Aorta (tissue), 5 donors: ENCODE data around the gene FMN2. TPM values are rescaled to one million over a fixed set of nuclear protein-coding genes. Genes with fewer than 3 reads are reported as not detected.
A peak's percentile ranks its signal among the peaks of the same experiment; 100 is the strongest.
"Not testable (repeated sequence)": the region's sequence is repeated elsewhere in the genome, so short reads cannot be mapped to it uniquely, and the experiment has no call there.

Experiments
- ATAC-seq: fragments of 200-7000 bp; cut with Tn5 transposase; one replicate; pipeline ENCODE4 v1.9.1; 2022; ENCODE audit warnings: moderate library complexity; ENCODE audit not compliant: low FRiP score
- DNase-seq, 2 donors: peaks; one replicate each; pipeline ENCODE4 v3.0.0-alpha.2; 2020
- H3K27ac ChIP-seq, 2 donors: one replicate each; pipeline ENCODE4 v1.5.1; 2013; ENCODE audit warnings: low read length in 2 of 2, mild to moderate bottlenecking in 2 of 2, moderate library complexity in 2 of 2, control low read depth in 1 of 2, inconsistent platforms in 1 of 2, low read depth in 1 of 2
- H3K27me3 ChIP-seq, 2 donors: one replicate each; pipeline ENCODE4 v1.6.1; 2013; ENCODE audit warnings: control low read depth in 1 of 2, low read length in 1 of 2, mild to moderate bottlenecking in 1 of 2, moderate library complexity in 1 of 2; ENCODE audit not compliant: insufficient read depth in 2 of 2, control insufficient read depth in 1 of 2
- H3K36me3 ChIP-seq, 2 donors: one replicate each; pipeline ENCODE4 v1.6.1; 2013; ENCODE audit warnings: control low read depth in 1 of 2, low read length in 1 of 2, mild to moderate bottlenecking in 1 of 2; ENCODE audit not compliant: insufficient read depth in 2 of 2, control insufficient read depth in 1 of 2
- H3K4me1 ChIP-seq, 2 donors: one replicate each; pipeline ENCODE4 v1.6.1; 2013; ENCODE audit warnings: low read length in 2 of 2, control low read depth in 1 of 2, mild to moderate bottlenecking in 1 of 2, moderate library complexity in 1 of 2; ENCODE audit not compliant: insufficient read depth in 2 of 2, control insufficient read depth in 1 of 2
- H3K4me3 ChIP-seq, 2 donors: one replicate each; pipeline ENCODE4 v1.5.1; 2013; ENCODE audit warnings: low read length in 2 of 2, control low read depth in 1 of 2, mild to moderate bottlenecking in 1 of 2
- H3K9me3 ChIP-seq: one replicate; pipeline ENCODE4 v1.6.1; 2013; ENCODE audit warnings: mild to moderate bottlenecking, low read length; ENCODE audit not compliant: control insufficient read depth
- WGBS, 2 donors: extraction: QIAGEN DNeasy Blood & Tissue Kit; methylation state at CpG; one replicate each; pipeline ENCODE4 v1.1.7; 2013; 5-methylcytosine and 5-hydroxymethylcytosine counted together
- intact Hi-C, 2 donors: fragments of 100-400 bp; cut with DNase I; formaldehyde crosslinking; loops; one replicate each; pipeline versions ENCODE4 v1.14.2 to v1.15.0; 2022
- polyA plus RNA-seq, 2 donors: library from polyadenylated mRNA; stranded (reverse); fragments of 200-250 nt; gene quantifications; one replicate each; pipeline ENCODE4 v1.2.3, GENCODE V29; 2013
- total RNA-seq, 2 donors: library from RNA; stranded (reverse); fragmentation: NEBNext Ultra II Directional; extraction: Animal tissue kit (Norgen Biotek cat#: 25700); gene quantifications; one replicate each; pipeline ENCODE4 v1.2.1, GENCODE V29; 2021
- donor health status: healthy with polysubstance abuse.
- donor health status: Bipolar disorder and iron deficiency.
- donor health status: DM: no; HTN: no; CAD: no.
- donor health status: DM: no; HTN: no; CAD: no.
- donor health status: DM: yes; HTN: yes; CAD: no.

FMN2 gene
- total and polyA plus RNA-seq, 4 donors = 0.10 to 1.1 (median 0.91) TPM

DNA sequence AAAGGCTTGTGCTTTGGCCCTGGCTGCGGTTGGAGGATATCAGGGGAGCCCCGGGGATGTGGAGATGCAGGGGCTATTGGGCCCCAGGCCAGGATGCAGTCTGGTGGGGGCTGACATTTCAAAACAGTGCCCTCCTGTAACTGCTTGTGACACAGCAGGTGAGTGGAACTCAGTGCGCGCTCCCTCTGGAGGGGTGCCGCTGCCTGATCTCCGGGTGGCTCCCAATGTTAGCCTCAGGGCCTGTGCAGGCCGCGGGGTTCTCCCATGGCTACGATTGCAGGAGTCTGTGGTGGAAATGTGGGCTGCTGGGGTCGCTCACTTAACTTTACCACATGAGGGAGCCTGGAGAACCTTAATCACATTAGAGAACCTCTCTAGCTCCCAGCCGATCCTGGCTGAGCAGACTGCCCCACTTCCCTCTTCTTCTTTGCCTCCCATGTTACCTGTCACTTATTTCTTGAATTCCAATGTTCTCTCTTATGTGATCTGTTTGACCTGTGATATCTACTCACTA, 163.2 kb downstream of the FMN2 start:
- Histone ChIP-seq H3K4me1 (no peaks in the 10 kb centered on the region), H3K4me3 (no peak overlapping the region), H3K27ac (no peak overlapping the region), H3K36me3 (no peaks in the 10 kb centered on the region), H3K9me3 (no peaks in the 10 kb centered on the region), H3K27me3 (no peaks in the 10 kb centered on the region)
- 84 to 89% methylated on average over 11 of the region's 11 CpGs for WGBS, 2 donors
- intact Hi-C loops = no loop called here
- DNase-seq (no peak), ATAC-seq (peak; percentile 22)

DNA sequence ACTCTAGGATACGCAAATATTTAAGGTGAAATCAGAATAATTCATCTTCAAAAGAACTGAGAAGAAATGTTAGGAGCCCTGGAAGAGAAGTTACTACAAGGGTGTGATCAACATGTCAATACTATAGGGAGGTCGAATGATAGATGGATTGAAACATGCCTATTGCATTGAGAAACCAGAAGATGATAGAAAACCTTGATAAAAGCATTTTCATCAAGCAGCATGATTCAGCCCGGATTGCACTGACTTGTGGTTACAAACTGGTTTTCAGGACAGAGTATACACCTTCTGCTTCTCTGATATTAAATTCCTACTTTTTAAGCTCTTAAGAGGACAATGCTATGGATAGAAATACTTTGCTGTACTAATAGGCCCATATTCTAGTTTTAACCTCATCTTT, 164.2 kb downstream of the FMN2 start:
- ATAC-seq (no peak), DNase-seq (no peak)
- Histone ChIP-seq H3K27me3 (no peaks in the 10 kb centered on the region), H3K36me3 (no peaks in the 10 kb centered on the region), H3K4me1 (no peaks in the 10 kb centered on the region), H3K4me3 (no peak overlapping the region), H3K9me3 (no peaks in the 10 kb centered on the region), H3K27ac (no peak overlapping the region)
- 88 to 90% methylated on average over 3 of the region's 3 CpGs for WGBS, 2 donors
- intact Hi-C loops = no loop called here

- Histone ChIP-seq H3K36me3 (no peaks in the 10 kb centered on the region), H3K27ac (no peak overlapping the region), H3K4me3 (no peak overlapping the region), H3K9me3 (no peaks in the 10 kb centered on the region), H3K4me1 (no peaks in the 10 kb centered on the region), H3K27me3 (no peaks in the 10 kb centered on the region)
- ATAC-seq = no peak
- DNase-seq = no peak
- WGBS, 2 donors = 70 to 74% methylated on average over 4 of the region's 4 CpGs
- intact Hi-C loops = no loop called here
Observed at GRCh38 chr1:240256836-240257503, 165.3 kb downstream of the FMN2 start.

- Histone ChIP-seq H3K4me3 (no peak overlapping the region), H3K27ac (no peak overlapping the region), H3K4me1 (no peaks in the 10 kb centered on the region), H3K9me3 (no peaks in the 10 kb centered on the region), H3K27me3 (no peaks in the 10 kb centered on the region), H3K36me3 (no peaks in the 10 kb centered on the region)
- intact Hi-C loops = no loop called here
- no peak for DNase-seq
- no peak for ATAC-seq
- 67 to 74% methylated on average over 3 of the region's 3 CpGs for WGBS, 2 donors
Observed at GRCh38 chr1:240258910-240259309, 167.2 kb downstream of the FMN2 start.

DNA sequence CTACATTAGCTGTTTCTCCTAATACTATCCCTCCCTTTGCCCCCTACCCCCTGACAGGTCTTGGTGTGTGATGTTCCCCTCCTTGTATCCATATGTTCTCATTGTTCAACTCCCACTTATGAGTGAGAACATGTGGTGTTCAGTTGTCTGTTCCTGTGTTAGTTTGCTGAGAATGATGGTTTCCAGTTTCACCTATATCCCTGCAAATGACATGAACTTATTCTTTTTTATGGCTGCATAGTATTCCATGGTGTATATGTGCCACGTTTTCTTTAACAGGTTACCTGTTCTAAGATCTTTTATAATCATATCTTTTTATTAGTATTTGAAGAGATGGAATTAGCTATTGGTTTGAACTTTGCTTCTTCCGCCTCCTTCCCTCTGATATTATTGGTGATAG, 172.8 kb downstream of the FMN2 start:
- not testable (repeated sequence) for H3K4me3 ChIP-seq

GRCh38 chr1:240271081-240271480, 179.4 kb downstream of the FMN2 start:
- no peak overlapping the region for H3K27ac ChIP-seq
- ATAC-seq (no peak), DNase-seq (no peak)
- no peaks in the 10 kb centered on the region for H3K4me1 ChIP-seq
- H3K4me3 ChIP-seq = no peak overlapping the region
- H3K36me3 ChIP-seq = no peaks in the 10 kb centered on the region
- H3K27me3 ChIP-seq = no peaks in the 10 kb centered on the region
- H3K9me3 ChIP-seq = no peaks in the 10 kb centered on the region
- WGBS, 2 donors = 53 to 64% methylated on average over 2 of the region's 2 CpGs
- intact Hi-C loops = no loop called here

More for the DNA sequence above, 172.8 kb downstream of the FMN2 start:
- DNase-seq, H3K9me3 ChIP-seq, H3K27me3 ChIP-seq, H3K27ac ChIP-seq, H3K4me1 ChIP-seq, ATAC-seq, H3K36me3 ChIP-seq, intact Hi-C loops: not testable (repeated sequence)
- WGBS, 2 donors = 81 to 82% methylated on average over 2 of the region's 2 CpGs

GRCh38 chr1:240274569-240274968, 182.9 kb downstream of the FMN2 start:
- intact Hi-C loops = no loop called here
- WGBS, 2 donors = 79 to 82% methylated on average over 5 of the region's 5 CpGs
- no peak for ATAC-seq

GRCh38 chr1:240275219-240275618, 183.5 kb downstream of the FMN2 start:
- intact Hi-C loops = not testable (repeated sequence)

More at GRCh38 chr1:240274569-240274968, 182.9 kb downstream of the FMN2 start:
- H3K4me1 ChIP-seq = no peaks in the 10 kb centered on the region
- H3K27me3 ChIP-seq = no peaks in the 10 kb centered on the region
- no peak overlapping the region for H3K27ac ChIP-seq
- no peaks in the 10 kb centered on the region for H3K9me3 ChIP-seq
- H3K4me3 ChIP-seq = no peak overlapping the region
- no peak for DNase-seq
- no peaks in the 10 kb centered on the region for H3K36me3 ChIP-seq

DNA sequence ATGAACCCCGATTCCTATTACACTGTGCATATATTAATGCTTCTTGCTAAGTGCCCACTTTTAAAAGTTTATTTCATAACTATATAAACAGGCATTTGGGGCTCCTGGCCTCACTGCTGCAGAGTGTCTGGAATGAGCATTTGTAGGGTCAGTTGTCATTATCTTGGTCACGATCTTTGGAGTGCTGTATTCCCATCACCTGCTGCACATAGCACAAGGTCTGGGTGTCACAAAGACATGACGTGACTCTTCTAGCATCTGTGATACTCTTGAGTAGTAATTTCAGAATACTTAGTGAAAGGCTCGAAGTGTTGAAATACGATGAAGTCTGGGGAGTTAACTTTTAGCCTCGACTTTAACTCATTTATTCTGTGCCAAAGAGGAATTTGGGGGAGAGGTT, 186.4 kb downstream of the FMN2 start:
- DNase-seq = no peak

More at GRCh38 chr1:240275219-240275618, 183.5 kb downstream of the FMN2 start:
- not testable (repeated sequence) for H3K27me3 ChIP-seq, ATAC-seq, DNase-seq, H3K36me3 ChIP-seq, H3K9me3 ChIP-seq, H3K4me3 ChIP-seq, H3K4me1 ChIP-seq, H3K27ac ChIP-seq

More for the DNA sequence above, 186.4 kb downstream of the FMN2 start:
- intact Hi-C loops = no loop called here
- Histone ChIP-seq H3K36me3 (no peaks in the 10 kb centered on the region), H3K27ac (no peak overlapping the region), H3K4me3 (no peak overlapping the region), H3K9me3 (no peaks in the 10 kb centered on the region), H3K27me3 (no peaks in the 10 kb centered on the region), H3K4me1 (no peaks in the 10 kb centered on the region)
- no peak for ATAC-seq
- 71 to 76% methylated on average over 6 of the region's 6 CpGs for WGBS, 2 donors
